K562 (cell line): Measurements from ENCODE around the gene BEST2. TPM values are rescaled to one million over a fixed set of nuclear protein-coding genes. Genes with fewer than 3 reads are reported as not detected.

ENCODE experiments used
- BDP1 ChIP-seq: IDR thresholded peaks from 3 replicates; pipeline ENCODE4 v1.6.1; 2011; ENCODE audit not compliant: insufficient read length, insufficient read depth
- POLR2H ChIP-seq: IDR thresholded peaks from 2 replicates; pipeline ENCODE4 v1.6.1; 2016; ENCODE audit warnings: missing genetic modification characterization, low read depth, mild to moderate bottlenecking, control low read depth, missing compliant biosample characterization, moderate library complexity
- PREB ChIP-seq: sonication (generic); formaldehyde crosslinking; IDR thresholded peaks from 2 replicates; pipeline ENCODE4 v1.8.1; 2023; ENCODE audit warnings: mild to moderate bottlenecking, missing genetic modification reagents
- RBFOX2 ChIP-seq: fragments of 200-400 bp; formaldehyde crosslinking; IDR thresholded peaks from 2 replicates; pipeline ENCODE4 v1.6.1; 2017; ENCODE audit warnings: low read depth, mild to moderate bottlenecking, low read length, moderate library complexity
- SAFB ChIP-seq: fragments of 200-400 bp; formaldehyde crosslinking; IDR thresholded peaks from 2 replicates; pipeline ENCODE4 v1.6.1; 2017; ENCODE audit warnings: low read depth, low read length, borderline replicate concordance
- TFAM ChIP-seq: fragments of 250-450 bp; sonication (Bioruptor Pico); conservative IDR thresholded peaks from 2 replicates; pipeline ENCODE4 v1.5.0; 2021; ENCODE audit warnings: mild to moderate bottlenecking, moderate library complexity
- polyA plus RNA-seq, 8 experiments: library from polyadenylated mRNA; depleted of rRNA in 4 of 8; stranded (reverse) in 5 of 8; unstranded in 3 of 8; fragments of >200 nt; fragmentation: Nextera tagmentation in 2 of 8; fragmentation: Illumina TruSeq in 1 of 8; extraction: Ambion mirVana in 2 of 8; extraction: Trizol in 1 of 8; gene quantifications; 2 replicates each; pipeline versions ENCODE4 v1.2.1 to v1.2.3, GENCODE V29; 2011 to 2014; ENCODE audit warnings: inconsistent platforms in 1 of 8, missing spikeins in 1 of 8
- total RNA-seq, 7 experiments: library from RNA; depleted of rRNA in 6 of 7; stranded (reverse); fragments of >200 nt in 6 of 7; fragmentation: Illumina TruSeq in 2 of 7; extraction: Trizol in 2 of 7; gene quantifications; 2 replicates each; pipeline versions ENCODE4 v1.2.1 to v1.2.3, GENCODE V29; 2011 to 2021; ENCODE audit warnings: low replicate concordance in 1 of 7
- TF ChIP-seq, protein P1 (sequence below): fragments of 450-650 bp; formaldehyde crosslinking; IDR thresholded peaks from 2 replicates; pipeline ENCODE4 v1.4.0; 2022; ENCODE audit warnings: mild to moderate bottlenecking, moderate library complexity

The BEST2 gene
- total and polyA plus RNA-seq, 9 of the 15 experiments (the other 6 are each of a cell fraction or from before 2014, with no cell fraction given): not detected

DNA sequence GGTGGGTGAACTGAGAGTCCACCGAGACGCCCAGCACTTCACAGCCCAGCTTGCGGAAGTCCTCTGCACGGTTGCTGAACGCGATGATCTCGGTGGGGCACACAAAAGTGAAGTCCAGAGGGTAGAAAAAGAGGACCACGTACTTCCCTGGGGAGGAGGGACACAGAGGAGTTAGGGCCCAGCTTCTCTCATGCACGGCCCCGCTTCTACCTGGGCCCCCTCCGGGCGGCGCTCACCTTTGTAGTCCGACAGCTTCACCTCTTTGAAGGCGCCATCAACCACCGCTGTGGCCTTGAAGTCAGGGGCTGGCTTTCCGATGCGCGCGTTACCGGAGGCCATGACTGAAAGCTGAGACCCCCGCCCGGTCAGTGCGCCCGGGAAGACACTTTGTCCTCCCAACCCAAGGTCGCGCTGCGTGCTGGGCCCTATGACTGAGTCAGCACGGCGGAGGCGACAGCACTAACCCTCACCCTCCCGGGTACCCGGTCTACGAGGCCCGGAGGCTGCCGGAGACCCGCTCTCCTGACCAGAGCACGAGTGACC is 49.4 kb downstream of the BEST2 start (continued):
- TF ChIP-seq SAFB (no peak), PREB (CRISPR knock-in tag) (no peak), POLR2H (tag) (no peak), BDP1 (no peak), TFAM (CRISPR knock-in tag) (no peak), RBFOX2 (no peak)
- TF ChIP-seq, protein P1, sequence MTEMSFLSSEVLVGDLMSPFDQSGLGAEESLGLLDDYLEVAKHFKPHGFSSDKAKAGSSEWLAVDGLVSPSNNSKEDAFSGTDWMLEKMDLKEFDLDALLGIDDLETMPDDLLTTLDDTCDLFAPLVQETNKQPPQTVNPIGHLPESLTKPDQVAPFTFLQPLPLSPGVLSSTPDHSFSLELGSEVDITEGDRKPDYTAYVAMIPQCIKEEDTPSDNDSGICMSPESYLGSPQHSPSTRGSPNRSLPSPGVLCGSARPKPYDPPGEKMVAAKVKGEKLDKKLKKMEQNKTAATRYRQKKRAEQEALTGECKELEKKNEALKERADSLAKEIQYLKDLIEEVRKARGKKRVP (CRISPR knock-in tag): no peak
